GM12878 (cell line): ENCODE data around the gene VASH2. TPM values are rescaled to one million over a fixed set of nuclear protein-coding genes. Genes with fewer than 3 reads are reported as not detected.

ENCODE experiments used
- BCL3 ChIP-seq: IDR thresholded peaks from 2 replicates; pipeline ENCODE4 v1.6.1; 2011; ENCODE audit warnings: borderline replicate concordance, low read depth, mild to moderate bottlenecking, moderate library complexity, low read length; ENCODE audit not compliant: insufficient read depth, poor library complexity, severe bottlenecking
- BRCA1 ChIP-seq: IDR thresholded peaks from 2 replicates; pipeline ENCODE4 v1.6.1; 2011; ENCODE audit warnings: low read depth, low read length, improper control_type of control experiment
- CBX3 ChIP-seq: fragments of 200-600 bp; sonication (generic); IDR thresholded peaks from 2 replicates; pipeline ENCODE4 v1.6.1; 2016; ENCODE audit warnings: low read depth, borderline replicate concordance
- ESRRA ChIP-seq: IDR thresholded peaks from 2 replicates; pipeline ENCODE4 v1.6.1; 2012; ENCODE audit warnings: mild to moderate bottlenecking, low read length, improper control_type of control experiment
- EZH2 ChIP-seq: IDR thresholded peaks from 2 replicates; pipeline ENCODE4 v1.6.1; 2012; ENCODE audit warnings: low read depth, mild to moderate bottlenecking, control low read depth, inconsistent platforms, low read length, borderline replicate concordance; ENCODE audit not compliant: control insufficient read depth
- GATAD2B ChIP-seq: fragments of 450-650 bp; conservative IDR thresholded peaks from 2 replicates; pipeline ENCODE4 v1.6.1; 2017; ENCODE audit warnings: low read depth, mild to moderate bottlenecking, moderate library complexity
- IRF4 ChIP-seq: IDR thresholded peaks from 2 replicates; pipeline ENCODE4 v1.6.1; 2011; ENCODE audit warnings: low read depth, low read length
- LARP7 ChIP-seq: fragments of 450-650 bp; IDR thresholded peaks from 2 replicates; pipeline ENCODE4 v1.6.1; 2017; ENCODE audit warnings: mild to moderate bottlenecking
- MEF2B ChIP-seq: fragments of 450-650 bp; IDR thresholded peaks from 2 replicates; pipeline ENCODE4 v1.6.1; 2018; ENCODE audit warnings: mild to moderate bottlenecking, moderate library complexity; ENCODE audit not compliant: partially characterized antibody, poor library complexity, severe bottlenecking
- NRF1 ChIP-seq: conservative IDR thresholded peaks from 2 replicates; pipeline ENCODE4 v1.6.1; 2011; ENCODE audit warnings: mild to moderate bottlenecking, low read depth, low read length, improper control_type of control experiment
- SMAD1 ChIP-seq: fragments of 450-650 bp; IDR thresholded peaks from 2 replicates; pipeline ENCODE4 v1.6.1; 2018; ENCODE audit warnings: mild to moderate bottlenecking, low read depth; ENCODE audit not compliant: partially characterized antibody
- SUZ12 ChIP-seq: fragments of 200-600 bp; sonication (generic); IDR thresholded peaks from one replicate; pipeline ENCODE4 v1.6.1; 2018; ENCODE audit warnings: antibody characterized with exemption, mild to moderate bottlenecking; ENCODE audit not compliant: unreplicated experiment
- TARDBP ChIP-seq: IDR thresholded peaks from 2 replicates; pipeline ENCODE4 v1.6.1; 2016; ENCODE audit warnings: borderline replicate concordance
- TCF7 ChIP-seq: IDR thresholded peaks from 2 replicates; pipeline ENCODE4 v1.6.1; 2014; ENCODE audit warnings: antibody characterized with exemption, borderline replicate concordance
- ZBTB33 ChIP-seq: fragments of 450-650 bp; IDR thresholded peaks from 2 replicates; pipeline ENCODE4 v1.6.1; 2017; ENCODE audit warnings: mild to moderate bottlenecking
- ZNF217 ChIP-seq: fragments of 450-650 bp; IDR thresholded peaks from 2 replicates; pipeline ENCODE4 v1.6.1; 2017; ENCODE audit warnings: antibody characterized with exemption, mild to moderate bottlenecking
- ZNF24 ChIP-seq: fragments of 450-650 bp; IDR thresholded peaks from 2 replicates; pipeline ENCODE4 v1.6.1; 2017; ENCODE audit warnings: antibody characterized with exemption, mild to moderate bottlenecking
- ZNF622 ChIP-seq: fragments of 450-650 bp; IDR thresholded peaks from 2 replicates; pipeline ENCODE4 v1.6.1; 2017; ENCODE audit warnings: mild to moderate bottlenecking, inconsistent platforms
- ZSCAN29 ChIP-seq: fragments of 450-650 bp; IDR thresholded peaks from 2 replicates; pipeline ENCODE4 v1.6.1; 2017; ENCODE audit warnings: mild to moderate bottlenecking, moderate library complexity
- polyA plus RNA-seq, 11 experiments: library from polyadenylated mRNA; depleted of rRNA in 4 of 11; unstranded in 6 of 11; stranded (reverse) in 5 of 11; fragments of >200 nt; fragmentation: Nextera tagmentation in 4 of 11; fragmentation: Illumina TruSeq in 1 of 11; extraction: Ambion mirVana in 4 of 11; extraction: Trizol in 1 of 11; gene quantifications; 1 replicate in 1 of 11; 2 replicates in 10 of 11; pipeline versions ENCODE4 v1.2.1 to v1.2.3, GENCODE V29; 2011 to 2016; ENCODE audit warnings: inconsistent platforms in 2 of 11, missing spikeins in 2 of 11, low read depth in 1 of 11
- total RNA-seq, 4 experiments: library from RNA; depleted of rRNA in 3 of 4; stranded (reverse); fragments of >200 nt in 3 of 4; fragmentation: Illumina TruSeq in 1 of 4; extraction: Trizol in 1 of 4; gene quantifications; 2 replicates each; pipeline versions ENCODE4 v1.2.1 to v1.2.3, GENCODE V29; 2013 to 2021
- TF ChIP-seq, protein P1 (sequence below): IDR thresholded peaks from 2 replicates; pipeline ENCODE4 v1.6.1; 2012; ENCODE audit warnings: low read length, inconsistent platforms
- TF ChIP-seq, protein P2 (sequence below): fragments of 450-650 bp; IDR thresholded peaks from 2 replicates; pipeline ENCODE4 v1.6.1; 2017; ENCODE audit warnings: mild to moderate bottlenecking, moderate library complexity

Gene VASH2
- total and polyA plus RNA-seq, 10 of the 15 experiments (the other 5 are each of a cell fraction or from before 2014, with no cell fraction given) = 5.4 to 29.7 (median 21.7) TPM

GRCh38 chr1:213015099-213016050, 65.0 kb downstream of the VASH2 start, which contains the start of gene ANGEL2 (continued):
- TF ChIP-seq, protein P1, sequence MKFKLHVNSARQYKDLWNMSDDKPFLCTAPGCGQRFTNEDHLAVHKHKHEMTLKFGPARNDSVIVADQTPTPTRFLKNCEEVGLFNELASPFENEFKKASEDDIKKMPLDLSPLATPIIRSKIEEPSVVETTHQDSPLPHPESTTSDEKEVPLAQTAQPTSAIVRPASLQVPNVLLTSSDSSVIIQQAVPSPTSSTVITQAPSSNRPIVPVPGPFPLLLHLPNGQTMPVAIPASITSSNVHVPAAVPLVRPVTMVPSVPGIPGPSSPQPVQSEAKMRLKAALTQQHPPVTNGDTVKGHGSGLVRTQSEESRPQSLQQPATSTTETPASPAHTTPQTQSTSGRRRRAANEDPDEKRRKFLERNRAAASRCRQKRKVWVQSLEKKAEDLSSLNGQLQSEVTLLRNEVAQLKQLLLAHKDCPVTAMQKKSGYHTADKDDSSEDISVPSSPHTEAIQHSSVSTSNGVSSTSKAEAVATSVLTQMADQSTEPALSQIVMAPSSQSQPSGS = no peak
- TF ChIP-seq ZNF622 = no peak
- TF ChIP-seq IRF4 = no peak
- TF ChIP-seq SUZ12 = no peak
- TF ChIP-seq GATAD2B = peak; percentile 69; the same call in 1 of the 2 replicates
- TF ChIP-seq ZNF24 = no peak
- TF ChIP-seq NRF1 = peak; percentile 96
- no peak for TF ChIP-seq SMAD1
- TF ChIP-seq, protein P2, sequence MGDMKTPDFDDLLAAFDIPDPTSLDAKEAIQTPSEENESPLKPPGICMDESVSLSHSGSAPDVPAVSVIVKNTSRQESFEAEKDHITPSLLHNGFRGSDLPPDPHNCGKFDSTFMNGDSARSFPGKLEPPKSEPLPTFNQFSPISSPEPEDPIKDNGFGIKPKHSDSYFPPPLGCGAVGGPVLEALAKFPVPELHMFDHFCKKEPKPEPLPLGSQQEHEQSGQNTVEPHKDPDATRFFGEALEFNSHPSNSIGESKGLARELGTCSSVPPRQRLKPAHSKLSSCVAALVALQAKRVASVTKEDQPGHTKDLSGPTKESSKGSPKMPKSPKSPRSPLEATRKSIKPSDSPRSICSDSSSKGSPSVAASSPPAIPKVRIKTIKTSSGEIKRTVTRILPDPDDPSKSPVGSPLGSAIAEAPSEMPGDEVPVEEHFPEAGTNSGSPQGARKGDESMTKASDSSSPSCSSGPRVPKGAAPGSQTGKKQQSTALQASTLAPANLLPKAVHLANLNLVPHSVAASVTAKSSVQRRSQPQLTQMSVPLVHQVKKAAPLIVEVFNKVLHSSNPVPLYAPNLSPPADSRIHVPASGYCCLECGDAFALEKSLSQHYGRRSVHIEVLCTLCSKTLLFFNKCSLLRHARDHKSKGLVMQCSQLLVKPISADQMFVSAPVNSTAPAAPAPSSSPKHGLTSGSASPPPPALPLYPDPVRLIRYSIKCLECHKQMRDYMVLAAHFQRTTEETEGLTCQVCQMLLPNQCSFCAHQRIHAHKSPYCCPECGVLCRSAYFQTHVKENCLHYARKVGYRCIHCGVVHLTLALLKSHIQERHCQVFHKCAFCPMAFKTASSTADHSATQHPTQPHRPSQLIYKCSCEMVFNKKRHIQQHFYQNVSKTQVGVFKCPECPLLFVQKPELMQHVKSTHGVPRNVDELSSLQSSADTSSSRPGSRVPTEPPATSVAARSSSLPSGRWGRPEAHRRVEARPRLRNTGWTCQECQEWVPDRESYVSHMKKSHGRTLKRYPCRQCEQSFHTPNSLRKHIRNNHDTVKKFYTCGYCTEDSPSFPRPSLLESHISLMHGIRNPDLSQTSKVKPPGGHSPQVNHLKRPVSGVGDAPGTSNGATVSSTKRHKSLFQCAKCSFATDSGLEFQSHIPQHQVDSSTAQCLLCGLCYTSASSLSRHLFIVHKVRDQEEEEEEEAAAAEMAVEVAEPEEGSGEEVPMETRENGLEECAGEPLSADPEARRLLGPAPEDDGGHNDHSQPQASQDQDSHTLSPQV = no peak
- TF ChIP-seq EZH2 = no peak
- TF ChIP-seq MEF2B = no peak
- TF ChIP-seq CBX3 = no peak
- no peak for TF ChIP-seq BCL3
- no peak for TF ChIP-seq BRCA1
- TF ChIP-seq TARDBP = 0 out of 2 replicates have a peak, but pooled peaks have one; percentile 64
- TF ChIP-seq ZSCAN29 = no peak
- TF ChIP-seq ZBTB33 = no peak
- no peak for TF ChIP-seq ZNF217
- no peak for TF ChIP-seq TCF7
- TF ChIP-seq LARP7 = peak; percentile 80
- no peak for TF ChIP-seq ESRRA
